GM08714 (cell line): ENCODE data around the gene YWHAH.

ENCODE experiments used
- H3K4me3 ChIP-seq: fragments of 200-500 bp; sonication (Bioruptor generic); 2 replicates; pipeline ENCODE4 v1.5.1; 2014; ENCODE audit warnings: mild to moderate bottlenecking, low read length, inconsistent platforms
- ZNF274 ChIP-seq: IDR thresholded peaks from 2 replicates; pipeline ENCODE4 v1.6.1; 2012; ENCODE audit warnings: mild to moderate bottlenecking, low read depth, low read length

YWHAH gene

DNA sequence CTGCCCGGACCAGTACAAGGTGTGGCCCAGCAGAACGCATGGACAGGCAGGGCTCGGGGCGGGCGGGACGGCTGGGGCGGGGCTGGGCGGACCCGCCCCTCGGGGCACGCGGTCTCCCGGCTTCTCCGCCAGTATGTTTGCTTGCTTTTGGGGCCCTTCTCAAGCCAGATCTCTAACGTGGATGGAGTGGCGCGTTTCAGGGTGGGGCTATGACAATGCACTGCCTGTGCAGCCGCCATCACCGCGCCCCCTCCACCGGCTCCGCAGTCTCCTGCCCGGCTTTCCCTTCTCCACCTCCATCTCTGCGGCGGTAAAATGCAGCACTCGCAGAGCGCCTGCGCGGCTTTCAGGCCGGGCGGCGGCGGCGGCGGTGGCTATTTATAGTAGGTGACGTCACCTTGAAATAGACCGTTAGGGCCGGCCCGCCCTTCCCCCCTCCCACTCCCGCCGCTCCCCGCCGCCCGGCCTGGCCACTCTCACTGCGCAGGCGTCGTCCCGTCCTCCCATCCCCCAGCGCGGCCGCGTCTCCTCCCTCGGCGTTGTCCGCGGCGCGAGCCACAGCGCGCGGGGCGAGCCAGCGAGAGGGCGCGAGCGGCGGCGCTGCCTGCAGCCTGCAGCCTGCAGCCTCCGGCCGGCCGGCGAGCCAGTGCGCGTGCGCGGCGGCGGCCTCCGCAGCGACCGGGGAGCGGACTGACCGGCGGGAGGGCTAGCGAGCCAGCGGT is at the start of gene YWHAH:
TSS of gene YWHAH (plus strand) at position 558 of the 722 bp plus-strand sequence. CDS start 199 bp downstream, outside the sequence.
- peak within 1 kb of the TSS; percentile 90 for H3K4me3 ChIP-seq
- TF ChIP-seq ZNF274: no peak

DNA sequence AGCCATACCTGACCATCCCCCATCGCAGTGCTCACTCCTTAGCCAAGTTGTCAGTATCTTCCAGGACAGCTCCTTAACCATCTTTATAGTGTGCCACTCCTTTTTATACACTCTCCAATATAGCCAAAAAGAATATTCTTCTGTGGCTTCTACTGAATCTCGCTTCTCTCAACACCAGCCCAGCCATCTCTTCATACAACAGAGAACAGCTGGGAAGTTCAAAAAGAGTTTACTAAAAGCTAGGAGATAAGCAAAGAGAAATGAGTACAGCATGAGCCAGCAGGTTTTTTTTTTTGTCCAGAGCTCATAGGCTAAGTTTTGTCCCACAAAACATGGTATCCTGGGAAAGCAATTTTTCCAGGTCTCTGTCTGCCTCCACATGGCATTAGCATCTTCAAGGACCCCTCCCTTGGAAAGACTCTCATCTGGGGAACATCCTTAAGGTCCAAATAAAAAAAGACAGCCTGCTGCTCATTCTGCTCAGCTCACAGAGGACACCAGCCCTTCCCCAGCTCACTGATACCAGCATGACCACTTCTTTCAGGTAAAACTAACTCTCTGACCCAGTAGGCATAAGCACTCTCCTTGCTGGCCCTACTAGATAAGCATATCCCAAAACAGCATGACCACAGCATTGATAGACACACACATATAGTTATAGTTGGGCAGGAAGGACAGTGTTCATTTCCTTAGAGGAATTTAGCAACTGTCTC is 48.8 kb upstream of the YWHAH start:
- H3K4me3 ChIP-seq: no peak overlapping the region
- no peak for TF ChIP-seq ZNF274

DNA sequence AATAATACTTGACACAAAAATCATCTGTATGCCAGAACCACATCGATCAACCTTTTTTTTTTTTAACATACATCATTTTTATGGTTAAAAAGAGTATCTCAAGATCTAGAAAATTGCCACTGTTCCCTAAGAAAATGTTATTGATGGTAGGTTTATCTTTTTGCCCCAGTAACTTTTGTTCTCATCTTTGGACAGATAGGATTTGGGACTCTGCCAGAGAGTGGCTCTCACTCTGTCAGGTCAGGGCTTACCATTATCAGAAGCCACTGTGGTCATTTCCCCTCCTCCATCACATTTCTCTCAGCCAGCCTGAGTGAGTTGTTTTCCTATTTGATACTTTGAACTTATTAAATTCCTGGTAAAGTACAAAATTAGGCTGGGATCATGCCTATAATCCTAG is 47.9 kb upstream of the YWHAH start:
- no peak for TF ChIP-seq ZNF274
- H3K4me3 ChIP-seq: no peak overlapping the region

DNA sequence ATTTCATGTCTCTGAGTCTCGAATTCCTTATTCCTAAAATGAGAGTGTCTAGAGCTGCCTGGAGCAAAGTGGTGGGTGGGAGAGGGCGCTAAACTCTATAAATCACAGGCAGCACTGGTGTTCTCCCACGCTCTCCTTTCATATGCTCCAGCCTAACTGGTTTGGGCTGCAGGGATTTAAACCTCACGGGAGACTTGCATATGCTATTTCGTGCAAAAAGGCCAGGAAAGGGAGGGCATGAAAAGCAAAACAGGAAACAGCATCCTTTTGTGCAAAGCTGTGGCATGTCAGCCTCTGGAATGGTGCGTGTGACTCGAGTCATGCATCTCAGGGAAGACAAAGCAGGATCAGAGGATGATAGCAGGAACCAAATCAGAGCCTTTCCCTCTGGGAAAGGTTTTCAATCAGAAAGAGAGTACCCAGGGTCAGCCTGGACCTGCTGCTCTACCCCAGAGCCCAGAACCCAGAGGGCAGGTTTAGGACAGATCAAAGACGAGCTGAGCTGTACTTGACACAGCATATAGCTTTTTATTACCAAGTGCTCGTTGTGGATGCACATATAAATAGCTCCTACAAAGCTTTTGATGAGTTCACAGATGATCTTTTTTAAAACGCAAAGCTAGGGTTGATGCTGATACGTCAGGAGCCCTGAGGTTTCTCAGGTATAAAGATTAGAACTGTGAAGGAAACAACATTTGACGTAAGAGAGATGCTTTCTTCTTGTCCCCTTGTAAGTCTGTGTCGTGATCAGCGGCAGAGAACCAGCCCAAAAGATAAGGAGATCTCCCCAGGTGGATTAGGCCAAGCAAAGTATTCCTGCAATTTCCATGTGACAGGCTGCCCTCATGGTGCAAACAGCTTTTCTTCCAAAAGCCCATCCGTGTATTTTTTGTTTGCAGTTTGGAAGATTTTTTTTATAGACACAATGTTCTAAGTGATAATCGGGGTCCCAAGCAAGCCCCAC is 46.2 kb upstream of the YWHAH start:
- H3K4me3 ChIP-seq: no peak overlapping the region
- no peak for TF ChIP-seq ZNF274

DNA sequence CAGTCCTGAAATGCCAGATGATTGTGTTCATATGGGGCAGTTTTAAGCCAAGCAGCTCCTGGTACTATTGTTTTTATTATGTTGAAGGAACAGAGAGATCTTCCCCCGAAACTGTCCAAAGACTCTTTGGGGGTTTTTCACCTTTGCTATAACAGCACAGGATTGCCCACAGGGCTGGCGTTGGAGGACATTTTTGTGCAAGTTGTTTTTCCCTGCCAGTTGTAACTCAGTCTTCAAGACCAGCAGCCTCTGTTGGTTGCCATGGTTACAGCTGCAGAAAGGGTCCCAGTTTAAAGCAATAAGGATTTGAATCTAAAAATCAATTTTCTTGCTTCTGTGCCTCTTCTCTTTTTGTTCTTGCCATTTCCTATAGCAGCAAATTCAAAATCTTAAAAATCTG is 45.4 kb upstream of the YWHAH start:
- no peak overlapping the region for H3K4me3 ChIP-seq
- TF ChIP-seq ZNF274: no peak

DNA sequence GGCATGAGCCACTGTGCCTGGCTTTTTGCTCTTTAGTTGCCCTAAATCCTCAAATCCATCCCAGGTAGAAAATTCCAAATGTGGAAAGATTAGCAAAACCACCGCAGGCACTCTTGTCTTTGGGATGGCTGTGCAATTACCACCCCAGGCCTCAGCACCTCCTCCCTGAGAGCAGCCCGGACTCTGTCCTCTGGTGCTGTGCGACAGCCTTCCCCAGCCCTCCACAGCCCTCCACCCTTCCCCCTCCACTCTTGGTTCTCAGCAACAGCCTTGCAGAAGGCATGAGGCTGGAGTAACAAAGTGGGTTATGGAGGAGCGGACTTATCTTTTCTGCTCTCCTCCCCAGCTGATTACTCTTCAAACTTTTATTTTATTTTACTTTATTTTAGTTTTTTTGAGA is 44.7 kb upstream of the YWHAH start:
- no peak for TF ChIP-seq ZNF274
- no peak overlapping the region for H3K4me3 ChIP-seq

DNA sequence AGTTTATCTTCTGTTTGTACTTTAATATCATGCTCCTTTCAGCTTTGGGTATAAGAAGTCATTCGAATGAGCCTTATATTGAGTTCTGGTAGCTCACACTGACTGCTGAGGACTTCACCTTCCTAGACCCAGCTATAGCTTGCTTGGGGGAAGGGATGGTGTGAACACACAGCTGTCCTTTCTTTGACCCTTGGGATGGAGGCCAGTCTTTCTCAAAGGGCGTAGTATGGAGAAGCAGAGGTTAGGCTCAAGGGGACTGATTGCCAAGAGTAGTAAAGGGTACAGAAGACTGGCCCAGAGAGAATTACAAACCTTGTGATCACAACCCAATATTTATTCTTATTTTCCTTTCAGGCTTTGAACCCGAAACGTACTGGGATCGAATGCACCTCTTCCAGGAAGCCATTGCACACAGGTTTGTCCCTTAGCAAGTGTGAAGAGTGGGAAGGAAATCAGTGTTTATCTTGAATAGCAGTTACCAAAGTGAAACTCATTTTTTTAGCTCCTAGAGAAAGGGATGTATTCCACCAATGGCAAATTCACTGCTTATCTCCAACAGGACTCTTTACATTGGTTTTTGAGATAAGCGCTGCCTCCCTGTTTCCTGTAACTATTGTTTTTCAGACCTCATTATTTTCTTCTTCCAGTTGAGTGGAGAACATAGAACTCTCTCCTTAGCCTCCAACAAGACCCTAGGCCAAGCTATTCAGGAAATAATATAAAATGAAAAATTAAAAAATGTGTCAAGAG is 42.8 kb upstream of the YWHAH start:
- no peak for TF ChIP-seq ZNF274
- no peak overlapping the region for H3K4me3 ChIP-seq

DNA sequence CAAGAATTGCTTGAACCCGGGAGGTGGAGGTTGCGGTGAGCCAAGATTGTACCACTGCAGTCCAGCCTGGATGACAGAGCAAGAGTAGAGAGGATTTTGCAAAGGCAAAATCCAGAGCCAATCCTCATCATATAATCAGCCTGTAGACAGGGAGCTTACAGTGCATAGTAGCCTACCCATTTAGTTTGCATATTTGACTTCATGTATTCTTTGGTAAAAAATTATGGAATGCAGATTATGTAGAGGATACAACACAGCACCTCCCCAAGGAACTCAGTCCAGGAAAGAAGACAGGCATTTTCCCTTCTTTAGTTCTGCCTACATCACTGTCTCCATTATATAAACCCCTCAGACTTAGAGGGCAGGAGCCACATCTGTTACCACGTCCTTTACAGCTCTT is 39.7 kb upstream of the YWHAH start:
- TF ChIP-seq ZNF274: no peak
- no peak overlapping the region for H3K4me3 ChIP-seq

DNA sequence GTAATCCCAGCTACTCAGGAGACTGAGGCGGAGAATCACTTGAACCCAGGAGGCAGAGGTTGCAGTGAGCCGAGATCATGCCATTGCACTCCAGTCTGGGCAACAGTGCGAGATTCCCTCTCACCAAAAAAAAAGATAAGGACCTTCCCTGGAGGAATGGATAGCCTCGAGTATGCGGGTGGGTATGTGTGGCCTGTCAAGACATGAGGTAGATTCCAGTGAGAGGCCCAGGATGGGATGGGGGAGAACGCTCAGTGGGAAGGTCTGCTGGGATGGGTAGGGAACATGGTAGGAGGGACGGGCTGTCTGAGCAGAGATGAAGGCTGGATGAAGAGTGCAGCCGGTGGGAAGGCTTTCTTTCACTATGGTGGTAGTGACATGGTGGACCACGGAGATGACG is 39.0 kb upstream of the YWHAH start:
- TF ChIP-seq ZNF274: no peak
- H3K4me3 ChIP-seq: no peak overlapping the region

DNA sequence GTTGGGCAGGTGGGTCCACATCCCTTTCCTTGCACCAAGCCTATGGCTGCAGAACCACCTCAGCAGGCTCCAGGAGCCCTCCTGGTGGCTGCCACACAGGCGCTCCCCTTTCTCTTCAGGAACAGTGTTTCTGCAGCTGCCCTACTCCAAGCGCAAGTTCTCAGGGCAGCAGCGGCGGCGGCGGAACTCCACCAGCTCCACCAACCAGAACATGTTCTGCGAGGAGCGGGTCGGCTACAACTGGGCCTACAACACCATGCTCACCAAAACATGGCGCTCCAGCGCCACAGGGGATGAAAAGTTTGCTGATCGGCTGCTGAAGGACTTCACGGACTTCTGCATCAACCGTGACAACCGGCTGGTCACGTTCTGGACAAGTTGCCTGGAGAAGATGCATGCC is 38.2 kb upstream of the YWHAH start:
- H3K4me3 ChIP-seq: no peak overlapping the region
- TF ChIP-seq ZNF274: no peak

DNA sequence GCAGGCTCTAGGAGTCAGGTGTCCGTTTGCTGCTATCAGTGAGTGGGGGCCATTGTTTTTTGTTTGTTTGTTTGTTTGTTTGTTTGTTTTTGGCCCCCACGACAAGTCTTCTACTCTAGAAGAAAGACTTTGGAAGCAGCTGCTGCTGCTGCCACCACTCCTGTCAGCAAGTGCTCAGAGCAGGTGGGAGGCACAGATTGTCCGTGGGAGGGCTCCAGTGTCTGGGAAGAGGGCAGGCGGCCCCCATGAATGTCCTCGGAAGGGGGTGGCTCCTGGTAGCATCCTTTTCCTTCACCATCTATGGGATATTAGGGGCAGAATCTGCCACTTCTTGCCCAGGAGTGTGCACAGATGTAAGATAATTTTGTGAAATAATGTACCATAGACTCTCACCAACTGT is 37.8 kb upstream of the YWHAH start:
- H3K4me3 ChIP-seq: no peak overlapping the region
- TF ChIP-seq ZNF274: no peak

DNA sequence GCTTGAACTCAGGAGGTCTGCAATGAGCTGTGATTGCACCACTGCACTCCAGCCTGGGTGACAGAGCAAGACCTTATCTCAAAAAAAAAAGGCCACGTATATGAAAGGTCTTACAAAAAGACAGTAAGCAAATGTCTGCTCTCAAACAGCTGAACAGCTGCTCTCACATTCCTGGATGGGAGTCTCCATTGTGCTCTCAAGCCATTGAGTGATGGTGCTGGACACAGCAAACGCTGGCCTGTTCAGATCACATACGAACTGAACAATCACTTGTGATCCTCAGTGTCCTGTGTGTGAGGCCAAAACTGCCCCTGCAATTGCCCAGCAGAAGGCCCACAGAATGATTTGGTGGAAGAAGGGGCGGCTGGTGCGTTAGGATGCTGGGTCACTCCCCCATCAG is 34.4 kb upstream of the YWHAH start:
- no peak for TF ChIP-seq ZNF274
- no peak overlapping the region for H3K4me3 ChIP-seq

DNA sequence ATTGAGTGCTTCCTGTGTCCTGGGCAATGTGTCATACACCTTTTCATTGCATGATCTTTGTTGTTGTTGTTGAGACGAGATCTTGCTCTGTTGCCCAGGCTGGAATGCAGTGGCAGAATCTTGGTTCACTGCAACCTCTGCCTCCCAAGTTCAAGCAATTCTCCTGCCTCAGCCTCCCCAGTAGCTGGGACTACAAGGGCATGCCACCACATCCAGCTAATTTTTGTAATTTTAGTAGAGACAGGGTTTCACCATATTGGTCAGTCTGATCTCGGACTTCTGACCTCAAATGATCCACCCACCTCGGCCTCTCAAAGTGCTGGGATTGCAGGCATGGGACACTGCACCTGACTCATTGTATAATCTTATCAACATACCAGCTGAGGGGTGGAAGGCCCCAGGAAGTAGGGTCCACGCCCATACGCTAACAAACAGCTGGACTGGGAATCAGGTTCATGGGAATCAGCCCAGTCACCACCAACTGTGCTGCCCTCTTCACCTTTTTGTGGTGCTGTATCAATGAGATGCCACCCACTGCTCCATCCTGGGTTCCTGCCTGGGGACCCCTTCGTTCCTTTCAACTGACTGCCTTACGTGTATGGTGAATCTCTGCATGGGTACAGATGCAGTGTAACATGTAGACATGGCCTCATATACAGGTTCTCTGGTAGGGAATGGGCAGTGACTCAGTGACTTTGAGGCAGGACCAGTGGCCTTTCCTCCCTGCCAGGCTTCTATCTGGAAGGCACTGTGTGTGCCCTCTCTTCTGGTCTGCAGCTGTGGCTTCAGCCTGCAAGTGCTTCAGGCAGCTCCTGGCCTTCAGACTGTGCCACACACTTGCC is 32.5 kb upstream of the YWHAH start:
- H3K4me3 ChIP-seq: no peak overlapping the region
- no peak for TF ChIP-seq ZNF274
